Esophagus (tissue), 2 donors: ENCODE data around the gene VEZF1. TPM values are rescaled to one million over a fixed set of nuclear protein-coding genes. Genes with fewer than 3 reads are reported as not detected.

Experiments
- H3K27ac ChIP-seq, 2 donors: one replicate each; pipeline ENCODE4 v1.5.1; 2013; ENCODE audit warnings: low read depth in 2 of 2, mild to moderate bottlenecking in 2 of 2, inconsistent platforms in 1 of 2, low read length in 1 of 2, moderate library complexity in 1 of 2
- H3K27me3 ChIP-seq, 2 donors: one replicate each; pipeline ENCODE4 v1.6.1; 2013; ENCODE audit warnings: low read length in 2 of 2, control low read depth in 1 of 2, mild to moderate bottlenecking in 1 of 2; ENCODE audit not compliant: insufficient read depth in 2 of 2, control insufficient read depth in 1 of 2
- H3K36me3 ChIP-seq, 2 donors: one replicate each; pipeline ENCODE4 v1.6.1; 2013; ENCODE audit warnings: low read length in 1 of 2; ENCODE audit not compliant: control insufficient read depth in 2 of 2, insufficient read depth in 2 of 2
- H3K4me1 ChIP-seq, 2 donors: one replicate each; pipeline ENCODE4 v1.6.1; 2013; ENCODE audit warnings: low read length in 1 of 2; ENCODE audit not compliant: control insufficient read depth in 2 of 2, insufficient read depth in 2 of 2
- H3K4me3 ChIP-seq, 2 donors: one replicate each; pipeline ENCODE4 v1.5.1; 2013; ENCODE audit warnings: low read length in 2 of 2, mild to moderate bottlenecking in 2 of 2, low read depth in 1 of 2, moderate library complexity in 1 of 2
- H3K9me3 ChIP-seq, 2 donors: one replicate each; pipeline ENCODE4 v1.6.1; 2013; ENCODE audit warnings: mild to moderate bottlenecking in 2 of 2, low read depth in 1 of 2, low read length in 1 of 2, moderate library complexity in 1 of 2; ENCODE audit not compliant: control insufficient read depth in 2 of 2, insufficient read depth in 1 of 2
- WGBS, 2 donors: extraction: QIAGEN DNeasy Blood & Tissue Kit; methylation state at CpG; one replicate each; pipeline ENCODE4 v1.1.7; 2013; 5-methylcytosine and 5-hydroxymethylcytosine counted together
- polyA plus RNA-seq, 2 donors: library from polyadenylated mRNA; stranded (reverse); fragments of 200-250 nt; gene quantifications; one replicate each; pipeline ENCODE4 v1.2.3, GENCODE V29; 2013
- donor health status: healthy with polysubstance abuse.
- donor health status: Bipolar disorder and iron deficiency.

The VEZF1 gene
- polyA plus RNA-seq, 2 donors = 8.8 to 10.6 TPM

DNA sequence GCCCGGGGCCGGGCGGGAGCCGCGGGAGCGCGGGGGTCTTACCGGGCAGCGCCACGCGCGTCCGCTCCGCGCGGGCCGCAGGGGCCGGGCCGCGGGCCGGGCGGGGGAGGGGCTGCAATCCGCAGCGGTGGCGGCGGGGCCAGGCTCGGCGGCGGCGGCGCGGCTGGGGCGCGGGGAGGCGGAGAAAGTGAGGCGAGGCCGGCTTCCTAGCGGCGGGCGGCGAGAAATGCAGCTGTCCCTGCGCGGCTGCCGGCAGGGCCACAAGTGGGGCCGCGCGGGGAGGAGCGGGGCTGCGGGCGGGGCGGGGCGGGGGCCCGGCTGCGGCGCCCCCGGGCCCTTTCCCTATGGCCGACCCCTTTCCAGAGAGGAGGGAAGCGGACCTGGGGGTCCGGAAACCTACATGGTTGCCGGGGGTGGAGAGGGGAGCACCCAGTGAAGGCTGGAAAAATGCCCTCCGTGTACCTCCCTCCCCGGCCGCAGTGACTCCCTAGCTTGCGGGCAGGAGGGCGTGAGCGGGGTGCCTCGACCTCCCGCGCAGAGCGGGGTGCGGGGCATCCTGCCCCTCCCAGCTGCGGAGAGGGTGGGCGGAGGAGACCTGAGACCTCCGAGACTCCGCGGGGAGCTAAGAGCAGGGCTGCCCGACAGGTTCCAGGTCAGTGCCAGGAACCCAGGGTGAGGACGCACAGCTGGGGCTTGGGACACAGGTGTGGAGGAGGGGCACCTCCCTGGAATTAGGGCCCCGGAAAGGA is 32.7 kb downstream of the VEZF1 start, which contains the start of gene CUEDC1:
CUEDC1 (minus strand) TSS at position 230 of the 749 bp plus-strand sequence. CDS start 69,848 bp downstream, outside the sequence.
- 1% methylated on average over 38 to 79 of the region's 79 CpGs for WGBS, 2 donors
- H3K4me3 ChIP-seq = peak within 1 kb of the TSS; percentile 66 to 70
- H3K36me3 ChIP-seq = no peaks in the 10 kb centered on the region
- H3K9me3 ChIP-seq = no peaks in the 10 kb centered on the region
- no peaks in the 10 kb centered on the region for H3K27me3 ChIP-seq
- peaks cover 3 to 15% of the 10 kb centered on the region in 2 donors for H3K4me1 ChIP-seq
- H3K27ac ChIP-seq = peak within 1 kb of the TSS; percentile 93

GRCh38 chr17:57954397-57955182 is 33.5 kb downstream of the VEZF1 start:
- Histone ChIP-seq H3K4me3 (peak overlapping the region; percentile 66 to 70), H3K36me3 (no peaks in the 10 kb centered on the region), H3K27me3 (no peaks in the 10 kb centered on the region), H3K9me3 (no peaks in the 10 kb centered on the region), H3K4me1 (peaks cover 3 to 15% of the 10 kb centered on the region in 2 donors), H3K27ac (peak overlapping the region; percentile 93)
- WGBS, 2 donors = 2 to 3% methylated on average over 41 to 85 of the region's 85 CpGs

- H3K27me3 ChIP-seq = no peaks in the 10 kb centered on the region
- WGBS, 2 donors = 57 to 66% methylated on average over 13 of the region's 13 CpGs
- no peaks in the 10 kb centered on the region for H3K9me3 ChIP-seq
- H3K4me1 ChIP-seq = peaks cover 7 to 17% of the 10 kb centered on the region in 2 donors
- no peaks in the 10 kb centered on the region for H3K36me3 ChIP-seq
- peak overlapping the region; percentile 93 for H3K27ac ChIP-seq
- peak overlapping the region in 1 of 2 donors; percentile 66 for H3K4me3 ChIP-seq
Measured at GRCh38 chr17:57953705-57954396, 34.2 kb downstream of the VEZF1 start.

DNA sequence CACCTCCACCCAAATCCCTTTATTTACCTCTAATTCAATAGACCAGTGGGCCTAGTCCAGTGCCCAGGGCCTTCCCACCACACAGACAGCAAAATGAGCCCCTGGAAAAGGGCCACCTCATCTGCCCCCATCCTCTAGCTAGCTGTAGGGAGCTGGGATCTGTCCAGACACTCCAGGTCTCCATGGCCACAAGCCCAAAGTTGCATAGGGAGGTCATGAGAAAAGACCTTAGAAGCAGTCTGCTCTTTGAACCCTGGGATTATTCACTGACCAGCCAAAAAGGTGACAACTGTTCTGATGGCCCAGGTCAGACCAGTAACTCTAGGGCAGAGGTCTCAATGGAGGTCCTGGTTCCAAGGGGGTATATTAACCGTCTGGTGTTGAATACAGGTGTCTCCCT is 34.8 kb downstream of the VEZF1 start:
- no peaks in the 10 kb centered on the region for H3K27me3 ChIP-seq
- peaks cover 7 to 18% of the 10 kb centered on the region in 2 donors for H3K4me1 ChIP-seq
- no peaks in the 10 kb centered on the region for H3K36me3 ChIP-seq
- H3K4me3 ChIP-seq = no peak overlapping the region
- 52 to 76% methylated on average over 1 of the region's 1 CpG for WGBS, 2 donors
- peak overlapping the region; percentile 93 for H3K27ac ChIP-seq
- no peaks in the 10 kb centered on the region for H3K9me3 ChIP-seq

- peak overlapping the region; percentile 88 to 98 for H3K27ac ChIP-seq
- no peak overlapping the region for H3K4me3 ChIP-seq
- peaks cover 7 to 14% of the 10 kb centered on the region in 2 donors for H3K4me1 ChIP-seq
- 57 to 69% methylated on average over 5 of the region's 5 CpGs for WGBS, 2 donors
- H3K27me3 ChIP-seq = no peaks in the 10 kb centered on the region
- H3K36me3 ChIP-seq = no peaks in the 10 kb centered on the region
- H3K9me3 ChIP-seq = no peaks in the 10 kb centered on the region
Measured at GRCh38 chr17:57949649-57950048, 38.4 kb downstream of the VEZF1 start.

- peak overlapping the region; percentile 88 to 98 for H3K27ac ChIP-seq
- no peaks in the 10 kb centered on the region for H3K27me3 ChIP-seq
- H3K36me3 ChIP-seq = no peaks in the 10 kb centered on the region
- no peak overlapping the region for H3K4me3 ChIP-seq
- no peaks in the 10 kb centered on the region for H3K9me3 ChIP-seq
- 34 to 46% methylated on average over 5 of the region's 5 CpGs for WGBS, 2 donors
- H3K4me1 ChIP-seq = peaks cover 7 to 13% of the 10 kb centered on the region in 2 donors
Measured at GRCh38 chr17:57948555-57949420, 39.3 kb downstream of the VEZF1 start.

DNA sequence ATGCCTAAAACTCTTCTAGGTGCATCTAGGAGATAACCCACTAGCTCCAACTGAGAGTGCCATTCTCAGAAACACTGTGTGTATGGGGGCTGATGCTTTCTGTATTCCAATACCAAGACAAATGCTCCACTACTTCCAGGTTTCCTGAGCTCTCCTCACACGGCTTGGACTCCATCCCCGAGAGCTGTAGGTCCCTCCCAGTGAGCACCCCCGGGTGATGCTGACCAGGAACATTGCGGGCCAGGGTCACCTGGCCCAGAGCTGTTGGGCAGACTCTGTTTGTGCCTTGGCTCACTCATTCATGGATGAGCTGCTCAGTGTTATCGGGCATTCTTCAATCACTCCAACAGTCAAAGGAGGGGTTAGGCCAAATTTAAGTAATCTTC is 39.9 kb downstream of the VEZF1 start:
- 66 to 68% methylated on average over 5 of the region's 5 CpGs for WGBS, 2 donors

GRCh38 chr17:57947369-57947768 is 40.7 kb downstream of the VEZF1 start:
- Histone ChIP-seq H3K4me3 (no peak overlapping the region), H3K27me3 (no peaks in the 10 kb centered on the region), H3K9me3 (no peaks in the 10 kb centered on the region), H3K27ac (peak overlapping the region; percentile 88 to 97), H3K36me3 (no peaks in the 10 kb centered on the region), H3K4me1 (peaks cover 5 to 10% of the 10 kb centered on the region in 2 donors)
- WGBS, 2 donors = 71 to 74% methylated on average over 9 of the region's 9 CpGs

More for the DNA sequence above, 39.9 kb downstream of the VEZF1 start:
- Histone ChIP-seq H3K36me3 (no peaks in the 10 kb centered on the region), H3K27me3 (no peaks in the 10 kb centered on the region), H3K27ac (peak overlapping the region; percentile 88 to 94), H3K4me1 (peaks cover 7 to 9% of the 10 kb centered on the region in 2 donors), H3K4me3 (no peak overlapping the region), H3K9me3 (no peaks in the 10 kb centered on the region)
